KMS-11 (cell line): ENCODE results near the gene PIK3CA.

Experiments used
- H2AFZ ChIP-seq: fragments of 200-600 bp; sonication (generic); 2 replicates; pipeline ENCODE4 v1.6.1; 2016; ENCODE audit warnings: antibody characterized with exemption, mixed run types, low read depth
- H3K27ac ChIP-seq: fragments of 200-600 bp; sonication (generic); 2 replicates; pipeline ENCODE4 v1.6.1; 2016; ENCODE audit warnings: mild to moderate bottlenecking, mixed run types
- H3K27me3 ChIP-seq: fragments of 200-600 bp; sonication (generic); 2 replicates; pipeline ENCODE4 v1.6.1; 2017; ENCODE audit warnings: mild to moderate bottlenecking, low read depth, mixed run types, moderate library complexity; ENCODE audit not compliant: insufficient read depth
- H3K36me3 ChIP-seq: fragments of 200-600 bp; sonication (generic); 2 replicates; pipeline ENCODE4 v1.6.1; 2017; ENCODE audit warnings: mild to moderate bottlenecking, mixed run types; ENCODE audit not compliant: insufficient read depth
- H3K4me1 ChIP-seq: fragments of 200-600 bp; sonication (generic); 2 replicates; pipeline ENCODE4 v1.6.1; 2016; ENCODE audit warnings: mild to moderate bottlenecking, low read depth, mixed run types; ENCODE audit not compliant: poor library complexity, severe bottlenecking
- H3K4me2 ChIP-seq: fragments of 200-600 bp; sonication (generic); 2 replicates; pipeline ENCODE4 v1.7.0; 2016; ENCODE audit warnings: mild to moderate bottlenecking, mixed run types
- H3K4me3 ChIP-seq: fragments of 200-600 bp; sonication (generic); IDR thresholded peaks from 2 replicates; pipeline ENCODE4 v1.6.1; 2017; ENCODE audit warnings: low read depth, low read length, mixed read lengths; ENCODE audit not compliant: insufficient read depth
- H3K79me2 ChIP-seq: fragments of 200-600 bp; sonication (generic); 2 replicates; pipeline ENCODE4 v1.6.1; 2016; ENCODE audit warnings: low read depth, mixed run types; ENCODE audit not compliant: insufficient read depth
- H3K9ac ChIP-seq: fragments of 200-600 bp; sonication (generic); 2 replicates; pipeline ENCODE4 v1.6.1; 2016; ENCODE audit warnings: mild to moderate bottlenecking, mixed run types
- H4K20me1 ChIP-seq: fragments of 200-600 bp; sonication (generic); 2 replicates; pipeline ENCODE4 v1.6.1; 2016; ENCODE audit warnings: mild to moderate bottlenecking, mixed run types; ENCODE audit not compliant: insufficient read depth
- CTCF ChIP-seq: fragments of 200-600 bp; sonication (generic); conservative IDR thresholded peaks from 2 replicates; pipeline ENCODE4 v1.6.1; 2017; ENCODE audit warnings: low read depth, mild to moderate bottlenecking, antibody characterized with exemption, low read length, moderate library complexity, mixed read lengths

PIK3CA gene

GRCh38 chr3:179158336-179159039 lies 10.3 kb downstream of the PIK3CA start:
- Histone ChIP-seq H3K27me3 (no peaks in the 10 kb centered on the region), H2AFZ (no peak overlapping the region), H3K4me3 (no peak overlapping the region), H4K20me1 (no peaks in the 10 kb centered on the region), H3K4me1 (peaks cover 7% of the 10 kb centered on the region), H3K4me2 (no peak overlapping the region), H3K79me2 (peaks cover 12% of the 10 kb centered on the region; the same call in 1 of the 2 replicates), H3K9ac (no peak overlapping the region), H3K36me3 (no peaks in the 10 kb centered on the region), H3K27ac (no peak overlapping the region)
- no peak for TF ChIP-seq CTCF

- no peak overlapping the region for H3K4me3 ChIP-seq
- TF ChIP-seq CTCF, result no peak
- peaks cover 15% of the 10 kb centered on the region for H3K4me1 ChIP-seq
- H2AFZ ChIP-seq, result no peak overlapping the region
- H4K20me1 ChIP-seq, result no peaks in the 10 kb centered on the region
- no peaks in the 10 kb centered on the region for H3K27me3 ChIP-seq
- H3K9ac ChIP-seq, result no peak overlapping the region
- H3K4me2 ChIP-seq, result no peak overlapping the region
- H3K36me3 ChIP-seq, result no peaks in the 10 kb centered on the region
- H3K79me2 ChIP-seq, result peaks cover 10% of the 10 kb centered on the region; the same call in 1 of the 2 replicates
- no peak overlapping the region for H3K27ac ChIP-seq
Observed at GRCh38 chr3:179163503-179163902, 15.3 kb downstream of the PIK3CA start.

GRCh38 chr3:179164857-179165256 lies 16.7 kb downstream of the PIK3CA start:
- Histone ChIP-seq H3K9ac (no peak overlapping the region), H3K4me1 (peaks cover 15% of the 10 kb centered on the region), H2AFZ (no peak overlapping the region), H3K27ac (no peak overlapping the region), H3K79me2 (peaks cover 6% of the 10 kb centered on the region; the same call in 1 of the 2 replicates), H3K4me3 (no peak overlapping the region), H3K4me2 (no peak overlapping the region), H4K20me1 (no peaks in the 10 kb centered on the region), H3K36me3 (no peaks in the 10 kb centered on the region), H3K27me3 (no peaks in the 10 kb centered on the region)
- no peak for TF ChIP-seq CTCF

GRCh38 chr3:179166561-179167201 lies 18.5 kb downstream of the PIK3CA start:
- Histone ChIP-seq H3K9ac (no peak overlapping the region), H3K79me2 (peaks cover 10% of the 10 kb centered on the region; the same call in 1 of the 2 replicates), H4K20me1 (no peaks in the 10 kb centered on the region), H2AFZ (no peak overlapping the region), H3K27me3 (no peaks in the 10 kb centered on the region), H3K27ac (no peak overlapping the region), H3K4me1 (peaks cover 15% of the 10 kb centered on the region), H3K4me3 (no peak overlapping the region), H3K36me3 (no peaks in the 10 kb centered on the region), H3K4me2 (peak overlapping the region; percentile 7; the same call in 1 of the 2 replicates)
- no peak for TF ChIP-seq CTCF
